Keratinocyte (primary cell): Measurements from ENCODE around the gene C1orf167. TPM values are rescaled to one million over a fixed set of nuclear protein-coding genes. Genes with fewer than 3 reads are reported as not detected.

ENCODE experiments used
- DNase-seq: peaks from one replicate; pipeline ENCODE4 v3.0.0-alpha.2; 2011; ENCODE audit warnings: low read depth, missing footprints, low spot score
- FAIRE-seq: peaks from 2 replicates; lab custom pipeline; 2011; peaks lifted over from hg19 to GRCh38; lab: Jason Lieb, UNC
- H2AFZ ChIP-seq: 2 replicates; pipeline ENCODE4 v1.6.0; 2012; ENCODE audit warnings: low read length, control low read depth, inconsistent platforms; ENCODE audit not compliant: control insufficient read depth
- H3K27ac ChIP-seq: 2 replicates; pipeline ENCODE4 v1.5.1; 2011; ENCODE audit warnings: low read length; ENCODE audit not compliant: control insufficient read depth, insufficient read depth
- H3K27me3 ChIP-seq: 3 replicates; pipeline ENCODE4 v1.6.0; 2011; ENCODE audit warnings: low read length; ENCODE audit not compliant: control insufficient read depth, insufficient read depth; ENCODE audit errors: extremely low read depth
- H3K36me3 ChIP-seq, 2 experiments: 2 replicates in 1 of 2; 3 replicates in 1 of 2; pipeline ENCODE4 v1.5.1; 2011; ENCODE audit warnings: low read length in 2 of 2, mild to moderate bottlenecking in 1 of 2; ENCODE audit not compliant: control insufficient read depth in 2 of 2, insufficient read depth in 2 of 2; ENCODE audit errors: extremely low read depth in 1 of 2
- H3K4me1 ChIP-seq: 3 replicates; pipeline ENCODE4 v1.5.1; 2011; ENCODE audit warnings: low read length; ENCODE audit not compliant: control insufficient read depth, insufficient read depth; ENCODE audit errors: extremely low read depth
- H3K4me2 ChIP-seq: 3 replicates; pipeline ENCODE4 v1.6.0; 2011; ENCODE audit warnings: low read depth, low read length; ENCODE audit not compliant: control insufficient read depth, insufficient read depth; ENCODE audit errors: extremely low read depth
- H3K4me3 ChIP-seq, 3 experiments: fragments of 200-600 bp in 1 of 3; sonication (generic) in 1 of 3; 2 replicates in 2 of 3; 3 replicates in 1 of 3; pipeline ENCODE4 v1.5.1; 2011 to 2016; ENCODE audit warnings: low read length in 3 of 3, mild to moderate bottlenecking in 3 of 3, control low read depth in 2 of 3, inconsistent platforms in 1 of 3, low read depth in 1 of 3, mixed read lengths in 1 of 3, mixed run types in 1 of 3, moderate library complexity in 1 of 3; ENCODE audit not compliant: control insufficient read depth in 2 of 3, insufficient read depth in 2 of 3; ENCODE audit errors: extremely low read depth in 1 of 3
- H3K79me2 ChIP-seq: 2 replicates; pipeline ENCODE4 v1.6.0; 2012; ENCODE audit warnings: low read length; ENCODE audit not compliant: control insufficient read depth, insufficient read depth
- H3K9ac ChIP-seq: 3 replicates; pipeline ENCODE4 v1.6.0; 2011; ENCODE audit warnings: low read length; ENCODE audit not compliant: control insufficient read depth, insufficient read depth; ENCODE audit errors: extremely low read depth
- H3K9me1 ChIP-seq: 3 replicates; pipeline ENCODE4 v1.6.0; 2011; ENCODE audit warnings: low read length; ENCODE audit not compliant: control insufficient read depth, insufficient read depth; ENCODE audit errors: extremely low read depth
- H3K9me3 ChIP-seq: 2 replicates; pipeline ENCODE4 v1.5.1; 2012; ENCODE audit warnings: low read depth, low read length; ENCODE audit not compliant: control insufficient read depth
- H4K20me1 ChIP-seq: 3 replicates; pipeline ENCODE4 v1.6.0; 2011; ENCODE audit warnings: low read length; ENCODE audit not compliant: control insufficient read depth, insufficient read depth; ENCODE audit errors: extremely low read depth
- EZH2 ChIP-seq: IDR thresholded peaks from one replicate; pipeline ENCODE4 v1.6.1; 2012; ENCODE audit warnings: inconsistent platforms, mild to moderate bottlenecking, low read length, moderate library complexity
- dilution Hi-C: fragments of 300-500 bp; cut with MboI; formaldehyde crosslinking; loops from one replicate; pipeline ENCODE4 v1.7.0; 2020; ENCODE audit warnings: low sequenced_read_pairs; ENCODE audit not compliant: extremely low pct_ligation_motif_present
- polyA plus RNA-seq, 5 experiments: library from polyadenylated mRNA; depleted of rRNA in 3 of 5; stranded (reverse) in 3 of 5; stranded (forward) in 1 of 5; unstranded in 1 of 5; fragments of >200 nt; gene quantifications; 1 replicate in 1 of 5; 2 replicates in 3 of 5; 3 replicates in 1 of 5; pipeline versions ENCODE4 v1.2.1 to v1.2.3, GENCODE V29; 2011 to 2012; ENCODE audit warnings: missing spikeins in 2 of 5, low read depth in 1 of 5, low replicate concordance in 1 of 5
- TF ChIP-seq, protein P1 (sequence below), 3 experiments: IDR thresholded peaks in 1 of 3; conservative IDR thresholded peaks in 1 of 3; optimal IDR thresholded peaks in 1 of 3; 2 replicates in 2 of 3; 3 replicates in 1 of 3; pipeline versions ENCODE3 to v1.5.1; 2011; ENCODE audit warnings: low read length in 3 of 3, mild to moderate bottlenecking in 3 of 3, moderate library complexity in 2 of 3, control low read depth in 1 of 3, inconsistent platforms in 1 of 3; ENCODE audit not compliant: insufficient read depth in 2 of 3; ENCODE audit errors: extremely low read depth in 1 of 3

C1orf167 gene
- polyA plus RNA-seq, 1 donor (not counting 4 experiments of a cell fraction or from before 2014, with no cell fraction given), result not detected

DNA sequence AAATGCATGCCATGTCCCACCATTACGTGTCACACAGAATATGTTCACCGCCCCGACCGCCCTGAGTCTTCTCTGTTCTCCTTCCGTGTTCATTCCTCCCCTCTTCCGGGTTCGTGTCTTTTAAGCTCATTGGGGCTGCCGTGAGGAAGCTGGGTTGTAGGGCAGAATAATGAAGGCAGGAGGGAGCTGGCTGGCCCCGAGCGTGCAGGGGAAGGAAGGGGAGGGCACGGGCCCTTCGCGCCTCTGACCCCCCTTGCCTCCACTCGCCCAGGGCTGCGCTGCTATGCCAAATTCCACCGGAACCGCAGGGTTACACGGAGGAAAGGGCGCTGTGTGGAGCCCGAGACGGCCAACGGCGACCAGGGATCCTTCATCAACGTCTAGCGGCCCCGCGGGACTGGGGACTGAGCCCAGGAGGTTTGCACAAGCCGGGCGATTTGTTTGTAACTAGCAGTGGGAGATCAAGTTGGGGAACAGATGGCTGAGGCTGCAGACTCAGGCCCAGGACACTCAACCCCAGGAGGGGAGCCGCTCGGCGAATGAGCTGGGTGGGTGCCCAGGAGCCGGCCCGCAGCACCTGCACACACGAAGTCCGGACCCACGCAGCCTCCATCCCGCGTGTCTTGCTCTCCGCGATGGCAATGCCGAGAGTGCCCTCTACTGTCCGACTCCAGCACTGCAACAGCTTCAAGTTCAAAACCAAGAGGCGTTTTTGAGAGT is 42.5 kb upstream of the C1orf167 start:
- DNase-seq (no peak), FAIRE-seq (peak; percentile 89)
- peak overlapping the region; percentile 9 to 57 (median 50) for H3K4me3 ChIP-seq
- H2AFZ ChIP-seq, result peak overlapping the region; percentile 90
- dilution Hi-C loops, result no loop called here
- H3K4me1 ChIP-seq, result peaks cover 9% of the 10 kb centered on the region
- no peaks in the 10 kb centered on the region for H3K9me3 ChIP-seq
- H3K9me1 ChIP-seq, result no peaks in the 10 kb centered on the region
- TF ChIP-seq, protein P1, sequence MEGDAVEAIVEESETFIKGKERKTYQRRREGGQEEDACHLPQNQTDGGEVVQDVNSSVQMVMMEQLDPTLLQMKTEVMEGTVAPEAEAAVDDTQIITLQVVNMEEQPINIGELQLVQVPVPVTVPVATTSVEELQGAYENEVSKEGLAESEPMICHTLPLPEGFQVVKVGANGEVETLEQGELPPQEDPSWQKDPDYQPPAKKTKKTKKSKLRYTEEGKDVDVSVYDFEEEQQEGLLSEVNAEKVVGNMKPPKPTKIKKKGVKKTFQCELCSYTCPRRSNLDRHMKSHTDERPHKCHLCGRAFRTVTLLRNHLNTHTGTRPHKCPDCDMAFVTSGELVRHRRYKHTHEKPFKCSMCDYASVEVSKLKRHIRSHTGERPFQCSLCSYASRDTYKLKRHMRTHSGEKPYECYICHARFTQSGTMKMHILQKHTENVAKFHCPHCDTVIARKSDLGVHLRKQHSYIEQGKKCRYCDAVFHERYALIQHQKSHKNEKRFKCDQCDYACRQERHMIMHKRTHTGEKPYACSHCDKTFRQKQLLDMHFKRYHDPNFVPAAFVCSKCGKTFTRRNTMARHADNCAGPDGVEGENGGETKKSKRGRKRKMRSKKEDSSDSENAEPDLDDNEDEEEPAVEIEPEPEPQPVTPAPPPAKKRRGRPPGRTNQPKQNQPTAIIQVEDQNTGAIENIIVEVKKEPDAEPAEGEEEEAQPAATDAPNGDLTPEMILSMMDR (optimal IDR thresholded peaks at IDR 0.05 in 1 of 3, IDR thresholded peaks at IDR 0.05 in 1 of 3, conservative IDR thresholded peaks at IDR 0.05 in 1 of 3; ENCODE audit: extremely low read depth in 1 of 3, insufficient read depth in 2 of 3, low read length in 3 of 3), result peak; percentile 90 to 96 (median 93)
- TF ChIP-seq EZH2, result no peak
- H3K27ac ChIP-seq, result no peak overlapping the region
- peak overlapping the region; percentile 85 for H3K4me2 ChIP-seq
- peaks cover 26% of the 10 kb centered on the region for H3K27me3 ChIP-seq
- H3K79me2 ChIP-seq, result no peaks in the 10 kb centered on the region
- H3K36me3 ChIP-seq, result no peaks in the 10 kb centered on the region
- H3K9ac ChIP-seq, result peak overlapping the region; percentile 4
- H4K20me1 ChIP-seq, result no peaks in the 10 kb centered on the region

DNA sequence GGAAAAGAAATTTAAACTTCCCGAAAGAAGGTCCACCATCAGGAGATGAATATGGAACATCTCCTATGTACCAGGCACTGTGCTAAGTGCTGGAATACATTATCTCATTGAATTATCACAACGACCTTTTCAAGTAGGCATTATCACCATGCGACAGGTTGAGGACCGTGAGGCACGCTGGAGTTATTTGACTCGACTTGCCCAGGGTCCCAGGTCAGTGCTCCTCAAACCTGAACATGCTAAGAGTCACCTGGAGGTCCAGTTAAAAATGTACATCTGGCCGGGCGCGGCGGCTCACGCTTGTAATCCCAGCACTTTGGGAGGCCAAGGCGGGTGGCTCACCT is 42.0 kb upstream of the C1orf167 start:
- no peaks in the 10 kb centered on the region for H3K36me3 ChIP-seq
- dilution Hi-C loops, result no loop called here
- H4K20me1 ChIP-seq, result no peaks in the 10 kb centered on the region
- H3K4me2 ChIP-seq, result peak overlapping the region; percentile 85
- no peaks in the 10 kb centered on the region for H3K9me1 ChIP-seq
- H3K79me2 ChIP-seq, result no peaks in the 10 kb centered on the region
- no peaks in the 10 kb centered on the region for H3K9me3 ChIP-seq
- no peak overlapping the region for H3K4me3 ChIP-seq
- no peak for DNase-seq
- H3K4me1 ChIP-seq, result peaks cover 9% of the 10 kb centered on the region
- TF ChIP-seq, protein P1 (optimal IDR thresholded peaks at IDR 0.05 in 1 of 3, IDR thresholded peaks at IDR 0.05 in 1 of 3, conservative IDR thresholded peaks at IDR 0.05 in 1 of 3; ENCODE audit: extremely low read depth in 1 of 3, insufficient read depth in 2 of 3, low read length in 3 of 3), result no peak
- no peak for TF ChIP-seq EZH2
- no peak overlapping the region for H3K9ac ChIP-seq
- no peak overlapping the region for H2AFZ ChIP-seq
- FAIRE-seq, result no peak
- H3K27me3 ChIP-seq, result peaks cover 21% of the 10 kb centered on the region
- H3K27ac ChIP-seq, result no peak overlapping the region
